GM12874 (cell line): ENCODE measurements around the gene FYN.

Experiments
- CTCF ChIP-seq: IDR thresholded peaks from 2 replicates; pipeline ENCODE4 v1.5.1; 2011; ENCODE audit warnings: low read depth, mild to moderate bottlenecking, control low read depth, low read length, moderate library complexity; ENCODE audit not compliant: insufficient read depth

The FYN gene

GRCh38 chr6:111610548-111611172 is 262.6 kb downstream of the FYN start:
- TF ChIP-seq CTCF: no peak
